HEK293T (cell line): Measurements from ENCODE around the gene PPP1CA.

ENCODE experiments used
- CTCF ChIA-PET: fragments of 350-600 bp; formaldehyde crosslinking; extraction: SDS; loops from one replicate; lab custom pipeline; 2021; ENCODE audit warnings: antibody characterized with exemption, inconsistent platforms; lab: Yijun Ruan, JAX
- POLR2A ChIA-PET: fragments of 350-600 bp; formaldehyde crosslinking; extraction: SDS; loops from one replicate; lab custom pipeline; 2020; ENCODE audit warnings: antibody characterized with exemption, inconsistent platforms; lab: Yijun Ruan, JAX
- DNase-seq: peaks from one replicate; pipeline ENCODE4 v3.0.0; 2012; ENCODE audit warnings: mixed read lengths; ENCODE audit errors: extremely low spot score
- ARNT ChIP-seq: fragments of 450-650 bp; IDR thresholded peaks from 2 replicates; pipeline ENCODE4 v1.6.1; 2017; ENCODE audit warnings: mild to moderate bottlenecking
- BHLHE40 ChIP-seq: fragments of 450-650 bp; IDR thresholded peaks from 2 replicates; pipeline ENCODE4 v1.6.1; 2016; ENCODE audit warnings: mild to moderate bottlenecking, moderate library complexity, borderline replicate concordance
- CTBP1 ChIP-seq: fragments of 450-650 bp; IDR thresholded peaks from 2 replicates; pipeline ENCODE4 v1.6.1; 2016; ENCODE audit warnings: borderline replicate concordance
- ELF4 ChIP-seq: fragments of 450-650 bp; IDR thresholded peaks from 2 replicates; pipeline ENCODE4 v1.6.1; 2017; ENCODE audit warnings: antibody characterized with exemption
- FOXA1 ChIP-seq: fragments of 450-650 bp; IDR thresholded peaks from 2 replicates; pipeline ENCODE4 v1.6.1; 2016; ENCODE audit warnings: mild to moderate bottlenecking
- FOXK2 ChIP-seq: fragments of 450-650 bp; IDR thresholded peaks from 2 replicates; pipeline ENCODE4 v1.6.1; 2016; ENCODE audit warnings: mild to moderate bottlenecking
- FOXM1 ChIP-seq: fragments of 450-650 bp; IDR thresholded peaks from 2 replicates; pipeline ENCODE4 v1.6.1; 2017; ENCODE audit warnings: mild to moderate bottlenecking, borderline replicate concordance
- HDGF ChIP-seq: fragments of 450-650 bp; IDR thresholded peaks from 2 replicates; pipeline ENCODE4 v1.6.1; 2017; ENCODE audit warnings: antibody characterized with exemption, borderline replicate concordance
- L3MBTL2 ChIP-seq: fragments of 450-650 bp; conservative IDR thresholded peaks from 2 replicates; pipeline ENCODE4 v1.6.1; 2016; ENCODE audit warnings: mild to moderate bottlenecking
- LEF1 ChIP-seq: fragments of 450-650 bp; IDR thresholded peaks from 2 replicates; pipeline ENCODE4 v1.6.1; 2017; ENCODE audit warnings: mild to moderate bottlenecking, borderline replicate concordance
- NFRKB ChIP-seq: fragments of 450-650 bp; IDR thresholded peaks from 2 replicates; pipeline ENCODE4 v1.6.1; 2016; ENCODE audit warnings: mild to moderate bottlenecking, moderate library complexity
- PKNOX1 ChIP-seq: fragments of 450-650 bp; IDR thresholded peaks from 2 replicates; pipeline ENCODE4 v1.6.1; 2016
- SP1 ChIP-seq: fragments of 450-650 bp; IDR thresholded peaks from 2 replicates; pipeline ENCODE4 v1.6.1; 2017
- SUZ12 ChIP-seq: fragments of 450-650 bp; IDR thresholded peaks from 2 replicates; pipeline ENCODE4 v1.6.1; 2016; ENCODE audit warnings: mild to moderate bottlenecking
- TARDBP ChIP-seq: fragments of 450-650 bp; IDR thresholded peaks from 2 replicates; pipeline ENCODE4 v1.6.1; 2016
- ZNF384 ChIP-seq: fragments of 450-650 bp; IDR thresholded peaks from 2 replicates; pipeline ENCODE4 v1.6.1; 2016

PPP1CA gene

DNA sequence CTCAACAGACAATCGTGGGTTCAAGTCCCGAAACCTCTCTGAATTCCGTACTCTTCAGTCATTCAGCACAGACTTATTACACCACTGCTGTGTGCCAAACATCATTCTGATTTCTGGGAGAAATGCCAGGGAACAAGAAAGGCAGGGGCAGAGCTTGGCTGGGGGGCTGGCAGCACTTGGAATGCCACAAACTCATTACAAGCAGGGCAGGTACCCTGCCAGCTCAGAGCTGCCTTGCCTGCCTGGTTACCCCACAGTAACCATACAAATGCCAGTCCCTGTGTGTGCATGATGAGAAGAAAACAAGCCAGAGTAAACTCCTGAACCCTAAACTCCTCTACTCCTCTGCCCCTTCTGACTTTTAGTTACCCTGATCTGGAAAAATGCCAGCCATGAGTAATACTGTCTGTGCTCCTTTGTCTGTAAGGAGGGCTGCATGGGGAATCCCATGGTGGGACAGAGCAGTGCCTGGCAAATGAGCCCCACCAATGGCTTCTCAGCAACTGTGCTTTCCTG, 16.7 kb downstream of the PPP1CA start:
- ChIA-PET POLR2A (interaction anchor here (0.7 kb wide), 1 partner anchor 11 kb away, joined by 4 read pairs; the partner anchor contains the start of gene CLCF1), CTCF (interaction anchor here (1.0 to 12.7 kb wide), 3 partner anchors 12 to 39 kb away, joined by 3 to 182 read pairs (median 5); partner anchors contain the start of genes CLCF1 and POLD4)
- DNase-seq, result no peak
- TF ChIP-seq HDGF (no peak), CTBP1 (no peak), NFRKB (no peak), ELF4 (no peak), BHLHE40 (no peak), TARDBP (no peak), FOXA1 (no peak), SUZ12 (no peak), FOXK2 (no peak), L3MBTL2 (no peak)

GRCh38 chr11:67382276-67383136, 19.2 kb downstream of the PPP1CA start:
- DNase-seq, result peak; percentile 84
- ChIA-PET POLR2A (interaction anchor here (0.6 to 2.7 kb wide), 6 partner anchors 9 to 65 kb away, joined by 3 to 12 read pairs (median 7); partner anchors contain the start of genes POLD4 and RAD9A), CTCF (interaction anchor here (0.5 to 12.7 kb wide), 13 partner anchors 8 to 423 kb away, joined by 3 to 182 read pairs (median 6); partner anchors contain the start of genes POLD4, PPP1CA and RAD9A)
- TF ChIP-seq FOXM1 (peak; percentile 54; the same call in 1 of the 2 replicates), CTBP1 (no peak), SP1 (no peak), PKNOX1 (no peak), TARDBP (no peak)

- no peak for DNase-seq
- CTCF ChIA-PET, result interaction anchor here (0.6 to 12.7 kb wide), 10 partner anchors 7 to 123 kb away, joined by 3 to 182 read pairs (median 6); partner anchors contain the start of genes POLD4, PPP1CA and RAD9A
- TF ChIP-seq FOXK2, result no peak
- no peak for TF ChIP-seq PKNOX1
- TF ChIP-seq SP1, result no peak
- no peak for TF ChIP-seq BHLHE40
- no peak for TF ChIP-seq SUZ12
- TF ChIP-seq ELF4, result no peak
- no peak for TF ChIP-seq CTBP1
- no peak for TF ChIP-seq NFRKB
- POLR2A ChIA-PET, result interaction anchor here (1.1 to 2.7 kb wide), 6 partner anchors 9 to 28 kb away, joined by 3 to 12 read pairs (median 7); partner anchors contain the start of genes POLD4 and RAD9A
Observed at GRCh38 chr11:67381244-67381972, 20.2 kb downstream of the PPP1CA start.

DNA sequence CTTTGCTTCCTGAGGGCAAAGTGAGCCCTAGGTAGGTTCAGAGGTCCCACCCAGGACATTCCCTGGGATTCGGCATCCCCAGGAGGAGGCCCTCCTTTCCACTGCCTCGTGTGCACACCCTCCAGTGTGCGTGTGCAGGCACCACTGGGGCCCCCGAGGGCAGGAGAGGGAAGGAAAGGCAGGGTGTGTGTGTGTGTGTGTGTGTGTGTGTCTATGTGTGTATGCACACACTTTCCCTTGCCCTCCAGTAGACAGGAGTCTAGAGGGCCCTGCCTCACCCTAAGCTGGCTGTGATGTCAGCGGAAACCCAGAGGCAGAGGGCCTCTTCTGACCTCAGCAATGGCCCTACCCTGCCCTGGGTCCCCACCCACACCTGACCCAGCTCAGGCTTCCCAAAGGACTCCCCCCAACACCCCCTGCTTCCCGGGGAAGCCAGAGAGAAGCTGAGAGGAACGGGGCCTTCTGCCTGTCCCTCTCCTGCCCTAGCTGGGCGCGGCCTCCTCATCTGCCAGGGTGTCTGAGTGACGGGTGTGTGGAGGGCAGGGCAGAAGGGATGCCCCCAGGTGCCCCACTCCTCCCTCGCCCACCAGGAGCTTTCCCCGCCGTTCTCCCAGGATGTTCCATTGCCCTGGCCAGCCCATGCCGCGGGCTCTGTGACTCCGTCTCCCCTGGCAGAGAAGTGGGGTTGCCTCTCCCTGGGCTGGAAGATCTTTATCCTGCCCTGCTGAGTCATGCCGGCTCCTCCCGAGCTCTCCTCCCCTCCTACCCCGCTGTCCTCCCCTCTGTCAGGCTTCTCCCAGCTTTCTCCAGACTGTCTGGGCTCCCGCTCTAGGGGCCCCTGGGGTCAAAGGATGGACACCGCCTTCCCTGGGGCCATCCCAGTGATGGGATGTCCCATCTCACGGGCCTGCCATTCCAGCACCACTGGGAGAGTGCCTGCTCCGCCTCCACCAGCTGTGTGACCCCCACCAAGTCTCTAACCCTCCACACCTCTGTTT, 22.3 kb downstream of the PPP1CA start:
- ChIA-PET POLR2A (interaction anchor here (0.9 to 2.0 kb wide), 3 partner anchors 12 to 26 kb away, joined by 3 to 7 read pairs (median 5); partner anchors contain the start of genes POLD4 and RAD9A), CTCF (interaction anchor here (0.5 to 12.7 kb wide), 3 partner anchors 9 to 212 kb away, joined by 5 to 182 read pairs (median 7); partner anchors contain the start of gene POLD4)
- TF ChIP-seq SUZ12, result no peak
- no peak for TF ChIP-seq NFRKB
- TF ChIP-seq SP1, result no peak
- no peak for TF ChIP-seq ELF4
- TF ChIP-seq BHLHE40, result no peak
- TF ChIP-seq LEF1, result no peak
- no peak for TF ChIP-seq CTBP1
- no peak for TF ChIP-seq ZNF384
- TF ChIP-seq L3MBTL2, result no peak
- no peak for TF ChIP-seq TARDBP
- no peak for TF ChIP-seq FOXM1
- TF ChIP-seq FOXA1, result no peak
- TF ChIP-seq PKNOX1, result no peak
- no peak for TF ChIP-seq ARNT
- no peak for TF ChIP-seq HDGF
- TF ChIP-seq FOXK2, result no peak
- DNase-seq, result no peak
